NCI-H1417 (cell line): ENCODE data around the gene TOP2B.

Experiments used
- DNase-seq, 3 experiments: peaks; one replicate each; lab custom pipeline; 2025; lab: John Stamatoyannopoulos, UW

The TOP2B gene

GRCh38 chr3:25618028-25618427 lies 46.7 kb downstream of the TOP2B start:
- DNase-seq, result no peak

DNA sequence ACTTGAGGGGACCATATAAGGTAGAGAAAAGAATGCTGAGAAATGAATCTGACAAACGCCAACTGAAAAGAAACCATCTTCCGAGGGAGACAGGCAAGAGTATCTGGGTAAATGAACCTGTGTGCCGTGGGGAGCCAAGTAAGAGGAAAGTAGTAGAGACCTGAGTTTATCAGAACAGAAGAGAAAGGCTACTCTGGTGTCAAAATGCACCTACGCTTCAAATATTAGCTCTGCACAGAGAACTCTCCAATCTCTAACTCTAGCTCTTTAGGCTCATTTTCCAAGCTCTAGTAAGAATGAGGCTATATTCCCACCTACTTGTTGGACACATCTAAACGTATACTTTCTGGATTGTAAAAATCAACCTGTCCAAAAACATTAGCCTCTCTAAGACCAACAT lies 53.5 kb downstream of the TOP2B start:
- no peak for DNase-seq

DNA sequence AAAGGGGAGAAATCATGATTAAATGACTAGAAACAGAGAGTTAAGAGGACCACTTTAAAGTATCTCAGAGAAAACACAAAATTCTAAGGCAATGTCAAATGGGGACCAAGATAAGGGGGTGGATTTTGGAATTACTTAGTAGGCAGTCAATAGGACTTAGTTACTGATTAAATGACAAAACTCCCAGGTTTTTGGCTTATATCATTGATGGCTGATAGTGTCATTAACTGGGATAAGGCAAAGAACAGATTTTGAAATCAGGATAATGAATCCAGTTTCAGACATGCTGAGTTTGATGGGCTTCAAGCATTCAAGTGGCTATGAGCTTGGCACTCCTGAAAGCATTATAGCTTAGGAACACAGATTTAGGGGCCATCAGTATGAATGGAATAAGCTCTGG lies 53.9 kb downstream of the TOP2B start:
- no peak for DNase-seq

GRCh38 chr3:25610167-25610566 lies 54.5 kb downstream of the TOP2B start:
- DNase-seq, result no peak

DNA sequence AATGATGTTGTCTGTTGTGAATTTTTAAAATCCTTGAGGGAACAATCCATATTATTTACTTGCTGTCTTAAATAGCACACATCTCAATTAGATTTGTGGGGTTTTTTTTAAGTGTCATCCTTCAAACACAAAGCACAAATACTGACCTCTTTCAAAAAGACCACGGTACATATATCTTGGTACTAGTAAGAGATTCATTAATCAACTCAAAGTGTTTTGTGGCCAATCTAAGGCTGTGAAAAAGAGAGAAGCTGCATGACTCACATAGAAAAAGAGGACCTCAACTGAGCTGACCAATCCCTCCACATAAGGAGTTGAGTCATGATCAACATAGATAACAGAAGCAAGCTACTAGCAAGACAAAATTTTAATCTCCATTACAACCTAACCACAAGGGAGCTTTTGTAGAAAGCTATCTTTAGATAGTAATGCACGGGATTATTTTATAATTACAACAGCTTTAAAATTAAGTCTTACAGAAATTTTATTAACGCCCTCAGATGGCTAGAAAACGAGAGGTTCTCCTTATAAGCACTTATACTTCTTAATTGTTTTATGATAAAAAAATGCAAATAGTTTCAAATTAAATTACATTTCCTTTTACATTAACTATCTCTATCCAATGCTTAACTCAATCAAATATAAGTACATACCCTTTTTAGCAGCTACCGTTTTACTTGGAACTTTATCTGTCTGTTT lies 60.5 kb downstream of the TOP2B start:
- DNase-seq, result no peak

DNA sequence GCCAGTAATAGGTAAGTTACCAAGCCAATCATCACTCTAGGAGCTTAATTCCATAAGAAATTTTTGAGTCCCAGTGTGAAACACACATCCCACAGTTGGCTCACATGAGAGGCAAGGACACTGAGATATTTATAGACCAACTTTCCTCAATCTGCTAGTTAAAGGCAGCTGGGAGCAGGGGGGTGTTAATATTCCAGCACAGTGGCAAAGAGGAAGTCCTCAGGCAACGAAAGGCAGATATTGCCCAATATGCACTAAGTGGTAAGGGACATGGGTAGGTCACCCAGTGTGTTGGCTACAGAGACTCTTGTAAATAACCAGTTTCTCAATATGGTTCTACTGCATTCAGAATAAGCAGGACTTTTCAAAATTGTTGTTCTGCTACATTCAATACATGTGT lies 61.0 kb downstream of the TOP2B start:
- DNase-seq, result no peak

DNA sequence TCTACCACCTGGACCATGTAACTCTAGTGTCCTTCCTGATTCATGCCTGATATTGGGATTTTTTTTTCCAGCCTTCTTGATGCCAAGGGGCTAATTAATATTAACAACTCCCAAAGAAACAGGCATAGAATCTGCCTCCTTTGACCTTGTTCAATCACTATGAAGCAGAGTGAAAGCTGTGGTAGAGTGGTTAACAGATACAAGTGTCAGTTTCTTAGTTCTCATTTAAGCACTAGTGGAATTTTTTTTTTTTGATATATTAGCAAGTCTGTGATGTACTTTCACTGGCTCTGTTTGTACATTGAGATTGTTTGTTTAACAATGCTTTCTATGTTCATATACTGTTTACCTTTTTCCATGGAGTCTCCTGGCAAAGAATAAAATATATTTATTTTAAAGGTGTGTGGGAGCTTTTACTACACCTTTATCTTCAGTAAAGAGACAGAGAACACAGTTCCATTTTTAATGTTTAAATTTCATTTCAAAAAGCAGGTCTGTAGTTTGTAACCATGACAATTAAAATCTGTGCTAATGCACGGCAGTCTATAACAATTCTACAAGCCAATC lies 67.1 kb downstream of the TOP2B start:
- DNase-seq, result peak in 2 of 3 experiments; percentile 15 to 66

GRCh38 chr3:25594007-25594502 lies 70.7 kb downstream of the TOP2B start:
- DNase-seq, result peak in 2 of 3 experiments; percentile 13 to 61

GRCh38 chr3:25593001-25593400 lies 71.7 kb downstream of the TOP2B start:
- DNase-seq, result peak in 1 of 3 experiments; percentile 19

- peak in 1 of 3 experiments; percentile 21 for DNase-seq
These were observed 72.2 kb downstream of the TOP2B start for GRCh38 chr3:25592510-25592968.

DNA sequence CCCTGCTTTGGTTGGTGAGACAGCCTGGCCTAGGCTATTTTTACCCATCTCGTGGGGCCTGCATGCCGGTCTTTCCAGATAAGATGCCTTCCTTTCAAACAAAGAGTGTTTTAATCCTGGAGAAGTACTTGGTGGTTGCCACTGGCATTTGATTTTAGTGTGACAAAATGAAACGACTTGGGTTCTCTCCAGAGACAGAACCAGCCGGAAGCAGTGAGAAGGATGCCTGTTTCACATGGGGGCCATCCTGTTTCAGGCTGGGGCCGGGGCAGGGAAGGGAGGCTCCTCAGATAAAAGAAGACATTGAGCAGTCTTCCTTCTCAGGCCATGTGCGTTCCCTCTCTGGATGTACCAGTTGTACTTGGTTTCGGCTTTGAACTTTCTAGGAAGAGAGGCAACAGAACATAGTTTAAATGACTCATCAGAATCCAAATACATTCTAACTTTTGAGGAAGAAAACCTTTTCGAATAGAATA lies 74.9 kb downstream of the TOP2B start:
- DNase-seq, result no peak

- no peak for DNase-seq
These were observed 75.5 kb downstream of the TOP2B start for GRCh38 chr3:25589104-25589782.

- DNase-seq, result no peak
These were observed 76.1 kb downstream of the TOP2B start for GRCh38 chr3:25588441-25589103.

GRCh38 chr3:25587975-25588374 lies 76.7 kb downstream of the TOP2B start:
- DNase-seq, result no peak

- no peak for DNase-seq
These were observed 77.2 kb downstream of the TOP2B start for GRCh38 chr3:25587526-25587925.

DNA sequence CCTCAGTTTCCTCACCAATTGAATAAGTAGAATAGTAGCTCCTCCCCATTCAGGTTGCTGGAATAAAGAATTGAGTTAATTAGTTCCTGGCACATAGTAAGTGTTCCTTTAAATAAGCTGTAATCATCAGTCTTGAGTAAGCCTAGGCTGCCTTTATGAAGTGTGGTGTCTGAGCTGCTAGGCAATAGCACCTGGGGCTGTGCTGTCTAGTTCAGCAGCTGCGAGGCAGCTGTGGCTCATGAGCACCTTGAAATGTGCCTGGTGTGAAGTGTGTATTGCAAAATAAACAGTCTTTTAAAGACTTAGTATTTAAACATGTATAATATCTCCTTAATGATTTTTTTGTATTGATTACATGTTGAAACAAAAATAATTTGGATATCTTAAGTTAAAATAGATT lies 77.6 kb downstream of the TOP2B start:
- DNase-seq, result peak in 2 of 3 experiments; percentile 4 to 47

GRCh38 chr3:25586553-25586952 lies 78.2 kb downstream of the TOP2B start:
- DNase-seq, result no peak

DNA sequence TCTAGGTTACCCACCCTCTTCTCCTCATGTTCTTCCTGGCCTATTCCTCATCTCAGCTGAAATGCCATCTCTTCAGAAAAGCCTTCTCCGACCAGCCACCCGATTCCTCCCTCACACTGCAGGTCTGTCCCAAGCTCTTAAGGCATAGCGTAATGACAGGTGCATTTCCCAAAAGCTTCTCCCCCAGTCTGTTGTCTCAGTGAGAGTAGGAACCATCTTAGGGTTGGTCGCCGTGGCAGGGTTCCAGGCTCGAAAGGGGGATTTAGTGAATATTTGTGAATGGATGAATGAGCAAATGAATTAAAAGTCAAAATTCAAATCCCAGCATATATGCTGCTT lies 78.6 kb downstream of the TOP2B start:
- DNase-seq, result no peak

DNA sequence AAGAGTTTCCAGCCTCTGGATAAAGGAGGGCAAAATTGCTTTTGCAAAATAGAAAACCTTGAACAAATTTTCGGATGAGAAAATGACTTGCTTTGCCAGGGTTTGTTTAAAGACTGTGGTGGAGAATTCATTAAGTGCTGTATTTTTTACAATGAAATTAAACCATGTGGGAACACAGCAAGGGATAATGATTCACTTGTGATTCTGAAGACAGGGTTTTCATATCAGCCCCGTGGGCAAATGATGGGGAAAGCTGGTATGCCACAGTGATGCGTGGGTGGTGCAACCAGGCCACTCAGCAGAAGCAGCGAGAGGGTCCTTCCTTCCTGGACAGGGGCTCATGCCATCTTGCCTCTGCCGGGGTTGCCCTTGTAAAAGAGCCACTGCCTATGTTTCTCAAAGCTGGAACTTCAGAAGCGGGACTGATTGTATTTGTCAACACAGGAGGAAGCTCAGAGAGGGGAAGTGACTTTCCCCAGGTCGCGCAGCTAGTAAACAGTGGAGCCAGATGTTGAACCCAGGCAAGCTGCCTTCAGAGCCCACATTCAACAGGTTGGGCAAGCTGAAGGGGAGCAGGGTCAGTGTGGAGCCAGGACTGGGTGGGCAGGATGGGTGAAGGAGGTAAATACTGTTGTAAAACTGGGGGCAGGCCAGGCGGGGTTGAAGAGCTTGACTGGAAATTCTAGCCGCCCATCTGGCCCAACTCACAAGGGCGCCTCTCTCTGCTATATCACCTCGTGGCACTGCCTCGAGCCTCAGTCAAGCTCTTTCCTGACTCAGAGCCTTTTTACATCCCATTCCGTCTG lies 79.1 kb downstream of the TOP2B start:
- DNase-seq, result no peak

- no peak for DNase-seq
These were observed 80.5 kb downstream of the TOP2B start for GRCh38 chr3:25584011-25584789.

DNA sequence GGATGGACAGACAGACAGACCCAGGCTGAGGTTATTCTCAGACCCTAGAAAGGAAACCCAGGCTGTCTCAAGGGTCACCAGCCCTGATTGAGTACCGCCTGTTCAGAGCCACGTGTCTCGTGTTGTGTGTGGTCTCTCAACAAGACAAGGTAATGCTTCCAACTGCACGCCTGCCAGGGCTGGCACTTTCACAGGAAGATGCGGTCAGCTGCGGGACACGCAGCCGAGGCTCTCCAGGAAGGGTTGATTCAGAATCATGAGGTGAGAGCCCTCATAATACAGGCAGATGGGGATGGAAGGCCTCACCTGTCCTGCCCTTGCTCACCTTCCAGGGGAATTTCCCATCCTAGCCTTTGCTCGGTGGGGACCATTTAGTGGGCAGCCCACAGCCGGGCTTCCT lies 81.4 kb downstream of the TOP2B start:
- DNase-seq, result no peak
